SIG-M5 treated with dmso at 0.1 percent for 504 hours (cell line): ENCODE data around the gene PTH1R.
"Not testable (repeated sequence)": the region's sequence is repeated elsewhere in the genome, so short reads cannot be mapped to it uniquely, and the experiment has no call there.

Source experiments
- DNase-seq: peaks from one replicate; lab custom pipeline; 2025; ENCODE audit not compliant: unreplicated experiment; lab: John Stamatoyannopoulos, UW

Gene PTH1R

GRCh38 chr3:46909535-46910161 is 32.1 kb downstream of the PTH1R start:
- DNase-seq: peak; percentile 81

DNA sequence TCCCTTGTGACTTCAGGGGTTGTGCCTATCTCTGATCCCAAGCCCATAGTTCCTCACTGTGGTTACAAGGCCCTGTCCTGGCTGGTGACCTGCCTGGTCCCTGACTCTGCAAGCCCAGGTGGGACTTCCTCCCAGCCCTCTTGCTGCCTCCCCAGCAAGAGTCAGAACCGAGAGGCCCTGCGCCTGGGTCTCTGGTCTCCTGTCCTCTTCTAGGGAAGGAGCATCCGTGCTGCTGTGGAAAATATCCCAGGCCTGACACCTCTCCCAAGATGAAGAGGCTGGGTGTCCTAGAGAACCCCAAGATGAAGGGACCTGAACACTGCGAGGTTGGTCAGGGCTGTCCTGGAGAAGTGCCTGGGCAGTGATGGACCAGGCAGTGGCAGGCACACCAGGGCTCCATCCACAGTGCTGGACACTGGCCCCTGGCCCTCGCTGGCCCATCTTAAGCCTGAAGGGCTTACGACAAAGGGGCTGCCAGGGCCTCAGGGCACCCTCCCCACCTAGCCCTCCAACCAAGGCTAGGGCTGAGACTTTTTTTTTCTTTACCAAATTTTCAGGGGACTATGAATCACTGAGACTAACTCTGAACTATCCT is 32.7 kb downstream of the PTH1R start:
- no peak for DNase-seq

- DNase-seq: not testable (repeated sequence)
Observed at GRCh38 chr3:46910914-46911313, 33.4 kb downstream of the PTH1R start.

DNA sequence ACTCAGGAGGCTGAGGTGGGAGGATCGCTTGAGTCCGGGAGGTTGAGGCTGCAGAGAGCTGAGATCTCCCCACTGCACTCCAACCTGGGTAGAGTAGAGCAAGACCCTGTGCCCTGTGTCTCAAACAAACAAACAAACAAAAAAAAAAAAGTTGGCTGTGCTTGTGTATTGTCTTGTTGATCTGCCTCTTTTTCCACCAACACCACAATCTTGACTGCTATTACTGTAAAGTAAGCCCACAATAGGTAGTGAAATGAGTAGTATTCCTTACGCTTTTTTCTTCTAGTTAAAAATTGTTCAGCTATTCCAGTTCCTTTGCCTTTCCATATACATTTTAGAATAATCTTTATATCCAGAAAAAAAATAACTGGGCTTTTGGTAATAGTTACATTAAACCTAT is 35.5 kb downstream of the PTH1R start:
- no peak for DNase-seq

- no peak for DNase-seq
Observed at GRCh38 chr3:46913644-46914043, 36.1 kb downstream of the PTH1R start.

GRCh38 chr3:46914849-46915248 is 37.3 kb downstream of the PTH1R start:
- DNase-seq: no peak

- DNase-seq: no peak
Observed at GRCh38 chr3:46915297-46915822, 37.8 kb downstream of the PTH1R start.

- no peak for DNase-seq
Observed at GRCh38 chr3:46916278-46916677, 38.8 kb downstream of the PTH1R start.

DNA sequence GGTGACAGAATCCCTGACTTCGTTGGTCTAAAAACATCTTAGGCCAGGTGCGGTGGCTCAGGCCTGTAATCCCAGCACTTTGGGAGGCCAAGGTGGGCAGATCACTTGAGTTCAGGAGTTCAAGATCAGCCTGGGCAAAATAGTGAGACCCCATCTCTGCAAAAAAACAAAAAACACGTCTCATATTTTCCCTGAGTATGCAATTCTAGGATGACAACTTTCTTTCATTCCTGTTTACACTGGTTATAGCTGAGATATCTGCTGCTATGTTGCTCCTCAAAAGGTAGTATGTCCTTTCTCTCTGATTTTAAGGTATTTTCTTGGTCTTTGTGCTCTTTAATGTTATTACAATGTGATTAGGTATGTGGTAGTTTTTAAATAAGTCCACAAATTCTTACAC is 39.3 kb downstream of the PTH1R start:
- no peak for DNase-seq

DNA sequence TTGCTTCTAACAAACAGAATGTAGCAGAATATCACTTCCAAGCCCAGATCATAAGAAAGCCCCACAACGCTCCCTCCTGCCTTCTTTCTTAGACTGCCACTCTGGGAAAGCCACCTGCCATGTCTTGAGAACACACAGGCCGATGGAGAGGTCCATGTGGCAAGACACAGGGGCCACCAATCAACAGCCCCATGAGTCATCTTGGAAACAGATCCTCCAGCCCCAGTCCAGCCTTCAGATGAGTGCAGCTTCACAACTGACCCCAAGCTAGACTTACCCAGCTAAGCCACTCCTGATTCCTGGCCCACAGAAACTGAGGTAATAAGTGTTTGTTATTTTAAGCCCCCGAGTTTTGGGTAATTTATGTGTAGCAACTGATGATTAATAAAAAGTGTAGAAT is 39.7 kb downstream of the PTH1R start:
- DNase-seq: no peak

GRCh38 chr3:46918202-46918601 is 40.7 kb downstream of the PTH1R start:
- no peak for DNase-seq

GRCh38 chr3:46918634-46919033 is 41.1 kb downstream of the PTH1R start:
- no peak for DNase-seq

- no peak for DNase-seq
Observed at GRCh38 chr3:46921041-46921440, 43.5 kb downstream of the PTH1R start.

DNA sequence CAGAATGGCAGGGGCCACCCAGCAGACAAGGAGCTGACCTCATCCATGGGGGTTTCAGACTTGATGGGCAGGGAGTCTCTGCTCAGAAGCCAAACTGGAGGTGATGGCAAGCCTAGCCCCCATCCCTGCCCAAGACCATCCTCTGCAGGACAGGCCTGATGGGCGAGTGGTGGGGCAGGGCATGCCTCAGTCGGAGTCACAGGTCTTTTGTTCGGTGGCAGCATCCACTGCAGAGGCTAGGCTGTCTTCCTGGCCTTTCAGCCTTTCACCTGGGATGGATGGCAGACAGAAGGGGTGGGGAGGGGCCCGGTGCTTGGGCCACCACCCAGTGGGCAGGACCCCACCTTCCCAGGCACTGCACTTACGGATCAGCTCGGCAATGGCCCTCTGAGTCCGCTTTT is 44.4 kb downstream of the PTH1R start:
- no peak for DNase-seq

DNA sequence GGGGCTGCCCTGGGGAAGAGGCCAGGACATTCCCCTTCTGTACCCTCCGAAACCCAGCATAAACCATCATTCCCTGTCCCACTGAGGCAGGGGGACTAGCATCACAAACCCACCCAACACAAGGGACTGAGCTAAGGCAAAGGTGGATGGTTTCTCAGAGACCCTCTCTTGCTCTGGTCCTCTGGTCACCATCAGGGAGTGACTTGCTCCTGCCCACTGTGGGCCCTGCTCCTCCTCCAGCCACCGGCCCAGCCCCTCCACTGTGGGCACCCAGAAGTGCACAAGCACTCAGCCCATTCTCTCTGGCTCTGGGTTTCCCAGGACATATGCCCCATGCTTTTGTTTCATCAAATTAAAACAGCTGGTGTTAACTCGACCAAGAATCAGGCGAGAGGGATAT is 44.9 kb downstream of the PTH1R start:
- DNase-seq: no peak

DNA sequence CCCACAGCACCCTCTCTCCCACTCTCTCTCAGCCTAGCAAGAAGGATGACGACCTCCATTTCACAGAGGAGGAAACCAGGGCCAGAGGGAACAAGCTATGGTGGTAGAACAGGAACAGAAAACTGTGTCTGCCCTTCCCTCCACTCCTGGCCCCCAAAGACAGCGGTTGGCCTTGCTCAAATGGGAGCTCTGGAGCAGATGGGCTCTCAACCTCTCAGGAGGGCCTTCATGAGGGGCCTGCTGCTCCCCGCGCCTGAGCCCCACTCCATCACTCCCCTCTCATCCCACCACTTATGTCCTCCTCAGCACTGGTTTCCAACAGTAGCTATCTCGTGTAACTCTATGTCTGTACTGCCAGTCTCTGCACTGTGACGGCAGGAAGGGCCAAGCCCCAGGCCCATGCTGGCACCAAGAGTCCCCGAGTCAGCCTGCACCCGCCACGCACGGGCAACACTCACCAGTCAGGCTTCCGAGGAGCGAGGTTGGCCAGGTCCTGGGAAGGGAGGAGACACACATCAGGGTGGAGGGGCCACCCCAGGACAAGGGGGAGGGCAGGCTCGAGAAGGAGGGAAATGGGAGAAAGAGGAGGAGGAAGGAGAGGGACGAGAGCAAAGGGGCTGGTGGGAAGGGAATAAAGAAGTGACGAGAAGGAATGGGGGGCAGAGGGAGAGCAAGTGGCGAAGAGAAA is 45.5 kb downstream of the PTH1R start:
- no peak for DNase-seq

DNA sequence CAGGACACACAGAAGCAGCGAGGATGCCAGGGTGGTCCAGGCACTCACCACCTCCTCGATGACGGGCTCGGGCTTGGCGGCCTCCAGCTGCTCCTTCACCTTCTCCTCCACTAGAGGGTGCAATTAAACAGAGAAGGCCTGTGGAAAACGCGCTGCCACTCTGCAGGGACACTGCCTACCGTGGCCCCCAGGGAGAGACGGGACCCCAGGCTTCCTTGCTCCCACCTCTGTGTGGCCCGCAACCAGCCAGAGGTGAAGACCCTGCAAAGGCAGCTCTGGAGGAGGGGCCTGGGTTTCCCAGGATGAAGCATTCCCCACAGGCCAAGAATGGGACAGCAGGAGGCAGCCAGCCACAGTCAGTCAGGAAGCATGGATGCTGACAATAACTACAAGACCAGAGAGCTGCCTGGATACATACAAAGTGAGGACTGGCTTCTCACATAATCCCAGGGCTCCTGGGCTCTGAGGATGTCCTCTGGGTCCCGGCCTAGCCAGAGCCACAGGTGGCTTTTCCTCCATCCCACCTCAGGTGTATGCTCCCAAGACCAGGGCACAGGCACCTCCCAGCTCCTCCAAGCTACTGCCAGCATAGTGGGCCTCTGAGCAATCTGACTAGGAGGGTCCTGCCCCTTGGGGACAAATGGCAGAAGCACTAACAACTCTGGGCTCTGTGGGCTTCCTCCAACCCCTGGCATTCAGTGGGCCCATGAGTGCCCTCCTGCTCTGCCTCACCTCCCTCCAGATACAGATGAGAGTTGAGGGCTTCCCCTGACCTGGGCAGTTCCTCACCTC is 46.2 kb downstream of the PTH1R start:
- DNase-seq: peak; percentile 28

DNA sequence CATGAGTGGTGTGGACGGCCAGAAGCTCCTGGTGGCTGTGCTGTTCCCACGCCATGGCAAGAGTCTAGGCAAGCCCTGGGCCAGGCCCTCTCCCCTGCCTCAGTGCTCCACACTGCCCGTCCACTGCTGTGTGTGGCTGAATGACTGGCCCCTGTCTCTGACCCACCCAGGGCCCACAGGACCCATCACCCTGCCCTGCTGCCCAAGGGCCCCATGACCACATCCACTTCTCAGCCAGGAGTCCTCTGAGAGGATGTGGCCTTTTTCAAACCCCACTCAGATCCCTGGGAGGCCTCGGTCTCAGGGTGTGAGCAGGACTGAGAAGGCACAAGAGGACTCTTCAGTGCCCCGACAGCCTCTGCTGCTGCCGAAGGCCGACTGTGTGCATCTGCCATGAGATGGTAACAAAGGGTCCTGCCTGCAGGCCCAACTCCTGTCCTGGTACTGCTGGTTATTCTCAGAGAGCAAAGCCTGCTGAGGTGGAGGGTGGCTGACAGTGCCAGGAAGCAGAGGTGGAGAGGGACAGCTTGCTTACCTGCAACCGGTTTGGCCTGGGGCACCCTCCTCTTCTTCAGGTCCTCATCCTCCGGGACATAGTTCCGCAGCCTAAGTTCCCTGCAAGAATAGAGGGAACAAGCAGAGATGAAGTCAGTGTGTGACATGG is 47.5 kb downstream of the PTH1R start:
- DNase-seq: no peak

GRCh38 chr3:46925585-46925934 is 48.0 kb downstream of the PTH1R start:
- DNase-seq: no peak

GRCh38 chr3:46926039-46926438 is 48.5 kb downstream of the PTH1R start:
- DNase-seq: no peak

DNA sequence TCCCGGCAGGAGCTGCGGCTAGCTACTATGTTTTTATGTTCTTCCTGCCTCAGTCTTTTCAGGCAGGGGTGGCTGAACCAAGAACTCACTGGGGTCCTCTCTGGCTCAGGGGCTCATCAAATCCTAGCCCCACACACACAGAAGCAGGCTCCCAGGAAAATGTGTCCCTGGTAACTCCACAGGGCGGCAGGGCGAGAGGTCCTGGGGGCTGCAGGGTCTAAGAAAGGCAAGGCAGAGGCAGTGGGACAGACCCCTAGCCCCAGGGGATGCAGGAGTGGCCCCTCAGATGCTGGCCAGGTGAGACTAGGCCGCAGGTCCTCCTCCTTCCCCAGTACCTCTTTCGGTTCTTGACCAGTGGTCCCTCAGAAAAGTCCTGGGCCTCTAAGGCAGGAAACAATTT is 48.9 kb downstream of the PTH1R start:
- DNase-seq: no peak
